ENCODE results near the gene CEP85L. TPM values are rescaled to one million over a fixed set of nuclear protein-coding genes. Genes with fewer than 3 reads are reported as not detected.

CEP85L gene
- total RNA-seq, 1 experiment from 2014 or later: 3.7 TPM

- no peak overlapping the region for H3K4me3 ChIP-seq (ENCODE audit: insufficient read depth, low read depth, low read length)
- no peaks in the 10 kb centered on the region for H3K36me3 ChIP-seq (replicated peaks; ENCODE audit: control insufficient read depth, insufficient read depth, low read length)
- no peaks in the 10 kb centered on the region; the same call in 1 of the 2 replicates for H3K27me3 ChIP-seq (ENCODE audit: control insufficient read depth, insufficient read depth, low read length)
- no peak for DNase-seq
These were observed 4.4 kb downstream of the CEP85L start for GRCh38 chr6:118646977-118647376.

GRCh38 chr6:118645395-118645794 lies 6.0 kb downstream of the CEP85L start:
- Histone ChIP-seq H3K36me3 (replicated peaks; ENCODE audit: control insufficient read depth, insufficient read depth, low read length) (no peaks in the 10 kb centered on the region), H3K27me3 (ENCODE audit: control insufficient read depth, insufficient read depth, low read length) (no peaks in the 10 kb centered on the region; the same call in 1 of the 2 replicates), H3K4me3 (ENCODE audit: insufficient read depth, low read depth, low read length) (no peak overlapping the region)
- DNase-seq: no peak

GRCh38 chr6:118644007-118644406 lies 7.4 kb downstream of the CEP85L start:
- no peak for DNase-seq
- no peaks in the 10 kb centered on the region for H3K27me3 ChIP-seq (ENCODE audit: control insufficient read depth, insufficient read depth, low read length)
- H3K36me3 ChIP-seq (replicated peaks; ENCODE audit: control insufficient read depth, insufficient read depth, low read length): no peaks in the 10 kb centered on the region
- no peak overlapping the region for H3K4me3 ChIP-seq (ENCODE audit: insufficient read depth, low read depth, low read length)

GRCh38 chr6:118641042-118641441 lies 10.3 kb downstream of the CEP85L start:
- DNase-seq: no peak
- Histone ChIP-seq H3K4me3 (ENCODE audit: insufficient read depth, low read depth, low read length) (no peak overlapping the region), H3K27me3 (ENCODE audit: control insufficient read depth, insufficient read depth, low read length) (no peaks in the 10 kb centered on the region), H3K36me3 (replicated peaks; ENCODE audit: control insufficient read depth, insufficient read depth, low read length) (no peaks in the 10 kb centered on the region)

GRCh38 chr6:118639054-118639964 lies 12.1 kb downstream of the CEP85L start:
- no peak overlapping the region for H3K4me3 ChIP-seq (ENCODE audit: insufficient read depth, low read depth, low read length)
- H3K36me3 ChIP-seq (replicated peaks; ENCODE audit: control insufficient read depth, insufficient read depth, low read length): no peaks in the 10 kb centered on the region
- DNase-seq: no peak
- no peaks in the 10 kb centered on the region for H3K27me3 ChIP-seq (ENCODE audit: control insufficient read depth, insufficient read depth, low read length)

GRCh38 chr6:118638288-118638687 lies 13.1 kb downstream of the CEP85L start:
- Histone ChIP-seq H3K36me3 (replicated peaks; ENCODE audit: control insufficient read depth, insufficient read depth, low read length) (no peaks in the 10 kb centered on the region), H3K4me3 (ENCODE audit: insufficient read depth, low read depth, low read length) (no peak overlapping the region), H3K27me3 (ENCODE audit: control insufficient read depth, insufficient read depth, low read length) (no peaks in the 10 kb centered on the region)
- no peak for DNase-seq

GRCh38 chr6:118635909-118636735 lies 15.3 kb downstream of the CEP85L start:
- Histone ChIP-seq H3K36me3 (replicated peaks; ENCODE audit: control insufficient read depth, insufficient read depth, low read length) (no peaks in the 10 kb centered on the region), H3K27me3 (ENCODE audit: control insufficient read depth, insufficient read depth, low read length) (no peaks in the 10 kb centered on the region), H3K4me3 (ENCODE audit: insufficient read depth, low read depth, low read length) (no peak overlapping the region)
- no peak for DNase-seq

GRCh38 chr6:118632359-118632758 lies 19.0 kb downstream of the CEP85L start:
- H3K27me3 ChIP-seq (ENCODE audit: control insufficient read depth, insufficient read depth, low read length): no peaks in the 10 kb centered on the region
- DNase-seq: no peak

GRCh38 chr6:118630923-118631322 lies 20.5 kb downstream of the CEP85L start:
- no peak for DNase-seq
- no peak overlapping the region for H3K4me3 ChIP-seq (ENCODE audit: insufficient read depth, low read depth, low read length)
- no peaks in the 10 kb centered on the region for H3K27me3 ChIP-seq (ENCODE audit: control insufficient read depth, insufficient read depth, low read length)
- H3K36me3 ChIP-seq (replicated peaks; ENCODE audit: control insufficient read depth, insufficient read depth, low read length): no peaks in the 10 kb centered on the region

More at GRCh38 chr6:118632359-118632758, 19.0 kb downstream of the CEP85L start:
- H3K4me3 ChIP-seq (ENCODE audit: insufficient read depth, low read depth, low read length): no peak overlapping the region
- no peaks in the 10 kb centered on the region for H3K36me3 ChIP-seq (replicated peaks; ENCODE audit: control insufficient read depth, insufficient read depth, low read length)

GRCh38 chr6:118630067-118630466 lies 21.3 kb downstream of the CEP85L start:
- DNase-seq: no peak
- Histone ChIP-seq H3K36me3 (replicated peaks; ENCODE audit: control insufficient read depth, insufficient read depth, low read length) (no peaks in the 10 kb centered on the region; the same call in 1 of the 2 replicates), H3K27me3 (ENCODE audit: control insufficient read depth, insufficient read depth, low read length) (no peaks in the 10 kb centered on the region), H3K4me3 (ENCODE audit: insufficient read depth, low read depth, low read length) (no peak overlapping the region)

GRCh38 chr6:118627724-118628123 lies 23.7 kb downstream of the CEP85L start:
- Histone ChIP-seq H3K27me3 (ENCODE audit: control insufficient read depth, insufficient read depth, low read length) (no peaks in the 10 kb centered on the region), H3K36me3 (replicated peaks; ENCODE audit: control insufficient read depth, insufficient read depth, low read length) (no peaks in the 10 kb centered on the region; the same call in 1 of the 2 replicates), H3K4me3 (ENCODE audit: insufficient read depth, low read depth, low read length) (no peak overlapping the region)
- no peak for DNase-seq

- no peaks in the 10 kb centered on the region for H3K27me3 ChIP-seq (ENCODE audit: control insufficient read depth, insufficient read depth, low read length)
- no peak overlapping the region for H3K4me3 ChIP-seq (ENCODE audit: insufficient read depth, low read depth, low read length)
- DNase-seq: no peak
- H3K36me3 ChIP-seq (replicated peaks; ENCODE audit: control insufficient read depth, insufficient read depth, low read length): no peaks in the 10 kb centered on the region; the same call in 1 of the 2 replicates
These were observed 25.6 kb downstream of the CEP85L start for GRCh38 chr6:118625833-118626232.

GRCh38 chr6:118621799-118622470 lies 29.5 kb downstream of the CEP85L start:
- no peak overlapping the region for H3K4me3 ChIP-seq (ENCODE audit: insufficient read depth, low read depth, low read length)
- DNase-seq: no peak
- no peaks in the 10 kb centered on the region for H3K27me3 ChIP-seq (ENCODE audit: control insufficient read depth, insufficient read depth, low read length)
- H3K36me3 ChIP-seq (replicated peaks; ENCODE audit: control insufficient read depth, insufficient read depth, low read length): no peaks in the 10 kb centered on the region; the same call in 1 of the 2 replicates

- H3K36me3 ChIP-seq (replicated peaks; ENCODE audit: control insufficient read depth, insufficient read depth, low read length): no peaks in the 10 kb centered on the region; the same call in 1 of the 2 replicates
- no peaks in the 10 kb centered on the region for H3K27me3 ChIP-seq (ENCODE audit: control insufficient read depth, insufficient read depth, low read length)
- no peak for DNase-seq
- H3K4me3 ChIP-seq (ENCODE audit: insufficient read depth, low read depth, low read length): no peak overlapping the region
These were observed 31.2 kb downstream of the CEP85L start for GRCh38 chr6:118620202-118620601.
